Osteocyte (in vitro differentiated cells): ENCODE results near the gene EPPIN. TPM values are rescaled to one million over a fixed set of nuclear protein-coding genes. Genes with fewer than 3 reads are reported as not detected.
A peak's percentile ranks its signal among the peaks of the same experiment; 100 is the strongest.

Experiments used
- DNase-seq: peaks from one replicate; pipeline ENCODE4 v3.0.0; 2021; ENCODE audit warnings: mixed read lengths; ENCODE audit not compliant: unreplicated experiment; ENCODE audit errors: extremely low spot score
- H3K27ac Mint-ChIP-seq: one replicate; pipeline ENCODE4 v1.8.0; 2021; ENCODE audit warnings: mild to moderate bottlenecking, mixed read lengths; ENCODE audit not compliant: unreplicated experiment
- H3K27me3 Mint-ChIP-seq: one replicate; pipeline ENCODE4 v1.8.0; 2021; ENCODE audit warnings: mixed read lengths; ENCODE audit not compliant: unreplicated experiment
- H3K36me3 Mint-ChIP-seq: one replicate; pipeline ENCODE4 v1.8.0; 2021; ENCODE audit warnings: mixed read lengths; ENCODE audit not compliant: unreplicated experiment
- H3K4me1 Mint-ChIP-seq: one replicate; pipeline ENCODE4 v1.8.0; 2021; ENCODE audit warnings: mixed read lengths; ENCODE audit not compliant: unreplicated experiment
- H3K4me3 Mint-ChIP-seq: one replicate; pipeline ENCODE4 v1.8.0; 2021; ENCODE audit warnings: mild to moderate bottlenecking, moderate library complexity, mixed read lengths; ENCODE audit not compliant: unreplicated experiment
- H3K9me3 Mint-ChIP-seq: one replicate; pipeline ENCODE4 v1.8.0; 2021; ENCODE audit warnings: mixed read lengths; ENCODE audit not compliant: unreplicated experiment
- total RNA-seq: library from RNA; stranded (reverse); gene quantifications from 2 replicates; pipeline ENCODE4 v1.2.1, GENCODE V29; 2021
- TF ChIP-seq, protein P1 (sequence below): fragments of 200-600 bp; sonication (generic); IDR thresholded peaks from 2 replicates; pipeline ENCODE4 v1.5.0; 2021; ENCODE audit warnings: antibody characterized with exemption, mild to moderate bottlenecking, moderate library complexity

The EPPIN gene
- total RNA-seq, 1 donor from 2014 or later = not detected

DNA sequence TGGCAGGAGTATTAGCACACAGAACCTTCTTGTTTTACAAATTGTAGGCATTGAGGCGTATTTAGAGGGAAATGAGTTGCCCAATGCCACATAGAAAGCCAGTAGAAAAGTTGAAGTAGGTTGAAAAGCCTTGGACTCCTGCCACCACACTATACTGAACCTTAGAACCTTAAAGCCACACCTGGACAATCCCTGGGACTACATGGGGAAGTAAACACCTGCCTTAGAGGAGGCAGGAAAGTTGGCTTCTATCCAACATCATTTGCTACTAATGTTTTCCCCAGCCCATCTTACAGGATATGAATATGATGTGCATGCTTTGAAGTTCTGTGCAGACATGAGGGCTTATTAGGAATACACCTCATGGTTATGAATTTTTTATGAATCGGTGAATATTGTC is 5.3 kb upstream of the EPPIN start:
- Mint-ChIP-seq H3K4me3 (no peak overlapping the region), H3K36me3 (no peaks in the 10 kb centered on the region), H3K27ac (no peak overlapping the region), H3K9me3 (peaks cover 3% of the 10 kb centered on the region), H3K27me3 (peaks cover 3% of the 10 kb centered on the region), H3K4me1 (no peaks in the 10 kb centered on the region)
- TF ChIP-seq, protein P1, sequence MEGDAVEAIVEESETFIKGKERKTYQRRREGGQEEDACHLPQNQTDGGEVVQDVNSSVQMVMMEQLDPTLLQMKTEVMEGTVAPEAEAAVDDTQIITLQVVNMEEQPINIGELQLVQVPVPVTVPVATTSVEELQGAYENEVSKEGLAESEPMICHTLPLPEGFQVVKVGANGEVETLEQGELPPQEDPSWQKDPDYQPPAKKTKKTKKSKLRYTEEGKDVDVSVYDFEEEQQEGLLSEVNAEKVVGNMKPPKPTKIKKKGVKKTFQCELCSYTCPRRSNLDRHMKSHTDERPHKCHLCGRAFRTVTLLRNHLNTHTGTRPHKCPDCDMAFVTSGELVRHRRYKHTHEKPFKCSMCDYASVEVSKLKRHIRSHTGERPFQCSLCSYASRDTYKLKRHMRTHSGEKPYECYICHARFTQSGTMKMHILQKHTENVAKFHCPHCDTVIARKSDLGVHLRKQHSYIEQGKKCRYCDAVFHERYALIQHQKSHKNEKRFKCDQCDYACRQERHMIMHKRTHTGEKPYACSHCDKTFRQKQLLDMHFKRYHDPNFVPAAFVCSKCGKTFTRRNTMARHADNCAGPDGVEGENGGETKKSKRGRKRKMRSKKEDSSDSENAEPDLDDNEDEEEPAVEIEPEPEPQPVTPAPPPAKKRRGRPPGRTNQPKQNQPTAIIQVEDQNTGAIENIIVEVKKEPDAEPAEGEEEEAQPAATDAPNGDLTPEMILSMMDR = no peak
- DNase-seq = no peak

DNA sequence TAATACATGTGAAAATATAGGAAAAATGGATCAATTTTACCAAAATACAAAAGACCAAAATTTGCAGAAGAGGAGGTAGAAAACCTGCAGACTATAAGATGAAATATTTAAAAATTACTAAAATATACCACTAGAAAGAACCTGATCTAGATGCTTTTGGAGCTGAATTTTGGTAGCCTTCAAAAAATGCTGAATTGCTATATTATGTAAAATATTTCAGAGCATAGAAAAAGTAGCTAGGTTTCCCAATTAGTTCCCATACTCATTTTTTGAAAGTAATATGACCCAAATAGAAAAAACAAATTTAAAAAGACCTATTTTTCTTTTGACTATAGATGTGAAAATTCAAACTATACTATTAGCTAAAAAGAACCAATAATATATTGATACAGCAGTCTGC is 3.6 kb upstream of the EPPIN start:
- H3K36me3 Mint-ChIP-seq = no peaks in the 10 kb centered on the region
- H3K4me1 Mint-ChIP-seq = no peaks in the 10 kb centered on the region
- TF ChIP-seq, protein P1 = no peak
- peaks cover 3% of the 10 kb centered on the region for H3K9me3 Mint-ChIP-seq
- no peak overlapping the region for H3K4me3 Mint-ChIP-seq
- H3K27me3 Mint-ChIP-seq = peaks cover 6% of the 10 kb centered on the region
- no peak overlapping the region for H3K27ac Mint-ChIP-seq
- no peak for DNase-seq

- Mint-ChIP-seq H3K27me3 (peaks cover 13% of the 10 kb centered on the region), H3K36me3 (no peaks in the 10 kb centered on the region), H3K9me3 (peaks cover 3% of the 10 kb centered on the region), H3K4me3 (no peak overlapping the region), H3K27ac (no peak overlapping the region), H3K4me1 (no peaks in the 10 kb centered on the region)
- DNase-seq = no peak
- TF ChIP-seq, protein P1 = no peak
Measured at GRCh38 chr20:45548410-45548809, 1.2 kb upstream of the EPPIN start.

- no peak for DNase-seq
Measured at GRCh38 chr20:45545754-45546453, 1.3 kb downstream of the EPPIN start.

DNA sequence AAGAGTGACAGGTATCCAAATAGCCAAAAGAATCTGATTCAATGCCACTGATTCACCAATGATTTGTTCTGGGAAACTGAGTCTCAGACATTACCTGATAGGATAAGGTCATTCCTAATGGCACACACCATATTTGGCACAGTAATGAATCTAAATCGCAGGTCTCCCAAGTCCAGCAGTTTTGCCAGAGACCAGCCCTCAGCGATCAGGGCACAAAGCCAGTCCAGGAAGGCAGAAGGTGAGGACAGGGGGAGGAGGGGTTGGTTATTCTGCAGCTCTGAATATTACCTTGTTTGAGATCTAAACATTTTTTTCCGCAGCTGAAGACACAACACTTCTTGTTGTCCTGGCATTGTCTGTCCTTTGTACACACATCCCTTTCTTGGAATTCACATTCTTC is 1.9 kb downstream of the EPPIN start:
- no peaks in the 10 kb centered on the region for H3K4me1 Mint-ChIP-seq
- DNase-seq = no peak
- peaks cover 13% of the 10 kb centered on the region for H3K27me3 Mint-ChIP-seq
- no peak overlapping the region for H3K27ac Mint-ChIP-seq
- H3K36me3 Mint-ChIP-seq = no peaks in the 10 kb centered on the region
- H3K9me3 Mint-ChIP-seq = no peaks in the 10 kb centered on the region
- no peak overlapping the region for H3K4me3 Mint-ChIP-seq
- TF ChIP-seq, protein P1 = no peak

More at GRCh38 chr20:45545754-45546453, 1.3 kb downstream of the EPPIN start:
- Mint-ChIP-seq H3K27me3 (peaks cover 13% of the 10 kb centered on the region), H3K4me3 (no peak overlapping the region), H3K27ac (no peak overlapping the region), H3K9me3 (no peaks in the 10 kb centered on the region), H3K36me3 (no peaks in the 10 kb centered on the region), H3K4me1 (no peaks in the 10 kb centered on the region)
- TF ChIP-seq, protein P1 = peak; percentile 43
